H9 (cell line): Measurements from ENCODE around the gene WDR77. TPM values are rescaled to one million over a fixed set of nuclear protein-coding genes. Genes with fewer than 3 reads are reported as not detected.

Source experiments
- DNase-seq: peaks from one replicate; pipeline ENCODE4 v3.0.0-alpha.2; 2017
- H2AFZ ChIP-seq: one replicate; pipeline ENCODE4 v1.6.1; 2013; ENCODE audit warnings: mild to moderate bottlenecking, low read length, control low read depth, moderate library complexity
- H2AK5ac ChIP-seq: 2 replicates; pipeline ENCODE4 v1.6.1; 2013; ENCODE audit warnings: low read length, control low read depth, mixed read lengths; ENCODE audit not compliant: insufficient read length
- H2BK120ac ChIP-seq: one replicate; pipeline ENCODE4 v1.6.1; 2013; ENCODE audit warnings: low read depth, mild to moderate bottlenecking, low read length, control low read depth, inconsistent platforms; ENCODE audit not compliant: poor library complexity, severe bottlenecking
- H2BK12ac ChIP-seq: 2 replicates; pipeline ENCODE4 v1.6.1; 2013; ENCODE audit warnings: low read length, control low read depth, mixed read lengths, low read depth; ENCODE audit not compliant: insufficient read length
- H2BK15ac ChIP-seq: 2 replicates; pipeline ENCODE4 v1.6.1; 2013; ENCODE audit warnings: low read depth, low read length, control low read depth
- H2BK20ac ChIP-seq: one replicate; pipeline ENCODE4 v1.6.1; 2013; ENCODE audit warnings: low read depth, mild to moderate bottlenecking, low read length, control low read depth, inconsistent platforms; ENCODE audit not compliant: poor library complexity, severe bottlenecking
- H2BK5ac ChIP-seq: 2 replicates; pipeline ENCODE4 v1.6.1; 2013; ENCODE audit warnings: low read length, control low read depth, mixed read lengths; ENCODE audit not compliant: insufficient read length
- H3K14ac ChIP-seq: 2 replicates; pipeline ENCODE4 v1.6.1; 2013; ENCODE audit warnings: low read length, control low read depth; ENCODE audit not compliant: insufficient read depth
- H3K18ac ChIP-seq: 2 replicates; pipeline ENCODE4 v1.6.1; 2013; ENCODE audit warnings: low read depth, mild to moderate bottlenecking, mixed read lengths, low read length, control low read depth; ENCODE audit not compliant: insufficient read length
- H3K23ac ChIP-seq: 2 replicates; pipeline ENCODE4 v1.6.1; 2013; ENCODE audit warnings: low read length, control low read depth, mixed read lengths, low read depth; ENCODE audit not compliant: insufficient read length
- H3K23me2 ChIP-seq: 2 replicates; pipeline ENCODE4 v1.6.1; 2013; ENCODE audit warnings: low read depth, mild to moderate bottlenecking, mixed read lengths, low read length, control low read depth; ENCODE audit not compliant: insufficient read length, poor library complexity, severe bottlenecking
- H3K27ac ChIP-seq: 2 replicates; pipeline ENCODE4 v1.5.1; 2013; ENCODE audit warnings: low read length, control low read depth, mixed read lengths, low read depth; ENCODE audit not compliant: insufficient read length
- H3K27me3 ChIP-seq: 2 replicates; pipeline ENCODE4 v1.6.1; 2013; ENCODE audit warnings: low read length, control low read depth, inconsistent platforms; ENCODE audit not compliant: insufficient read depth
- H3K4ac ChIP-seq: 2 replicates; pipeline ENCODE4 v1.6.1; 2013; ENCODE audit warnings: low read depth, mild to moderate bottlenecking, control low read depth, inconsistent platforms, low read length, moderate library complexity
- H3K4me1 ChIP-seq: 2 replicates; pipeline ENCODE4 v1.6.1; 2013; ENCODE audit warnings: low read length, control low read depth, inconsistent platforms; ENCODE audit not compliant: insufficient read depth
- H3K4me2 ChIP-seq: 2 replicates; pipeline ENCODE4 v1.6.1; 2013; ENCODE audit warnings: low read length, control low read depth, mixed read lengths; ENCODE audit not compliant: insufficient read length, insufficient read depth
- H3K56ac ChIP-seq: 2 replicates; pipeline ENCODE4 v1.6.1; 2013; ENCODE audit warnings: low read depth, mild to moderate bottlenecking, mixed read lengths, low read length, control low read depth; ENCODE audit not compliant: insufficient read length
- H3K79me1 ChIP-seq: 2 replicates; pipeline ENCODE4 v1.6.1; 2013; ENCODE audit warnings: low read depth, mild to moderate bottlenecking, moderate library complexity, low read length, control low read depth, inconsistent platforms; ENCODE audit not compliant: insufficient read depth, poor library complexity, severe bottlenecking
- H3K79me2 ChIP-seq: 2 replicates; pipeline ENCODE4 v1.6.1; 2013; ENCODE audit warnings: low read length, control low read depth, inconsistent platforms; ENCODE audit not compliant: insufficient read depth
- H3K9ac ChIP-seq: 2 replicates; pipeline ENCODE4 v1.6.1; 2013; ENCODE audit warnings: low read length, control low read depth, mixed read lengths; ENCODE audit not compliant: insufficient read length; ENCODE audit errors: extremely low read depth
- H3K9me3 ChIP-seq: one replicate; pipeline ENCODE4 v1.6.1; 2013; ENCODE audit warnings: low read depth, low read length, inconsistent platforms; ENCODE audit not compliant: control insufficient read depth
- H3T11ph ChIP-seq: one replicate; pipeline ENCODE4 v1.6.1; 2013; ENCODE audit warnings: mild to moderate bottlenecking, low read length, control low read depth, inconsistent platforms
- H4K20me1 ChIP-seq: one replicate; pipeline ENCODE4 v1.6.1; 2013; ENCODE audit not compliant: control insufficient read depth, insufficient read length, insufficient read depth
- H4K5ac ChIP-seq: 2 replicates; pipeline ENCODE4 v1.6.1; 2013; ENCODE audit warnings: low read depth, mild to moderate bottlenecking, mixed read lengths, low read length, control low read depth; ENCODE audit not compliant: insufficient read length
- H4K8ac ChIP-seq: replicated peaks from 2 replicates; pipeline ENCODE4 v1.6.1; 2013; ENCODE audit warnings: low read length, control low read depth, mixed read lengths, low read depth; ENCODE audit not compliant: insufficient read length
- H4K91ac ChIP-seq: 2 replicates; pipeline ENCODE4 v1.6.1; 2013; ENCODE audit warnings: low read depth, mild to moderate bottlenecking, moderate library complexity, mixed read lengths, low read length, control low read depth; ENCODE audit not compliant: insufficient read length
- H3K27ac Mint-ChIP-seq, 3 experiments: 2 replicates in 2 of 3; 3 replicates in 1 of 3; pipeline ENCODE4 v1.8.0; 2020 to 2021; ENCODE audit warnings: mixed read lengths in 3 of 3, mild to moderate bottlenecking in 1 of 3, moderate library complexity in 1 of 3
- H3K27me3 Mint-ChIP-seq: 2 replicates; pipeline ENCODE4 v1.8.0; 2021; ENCODE audit warnings: low read depth, mild to moderate bottlenecking, moderate library complexity, mixed read lengths
- H3K36me3 Mint-ChIP-seq, 3 experiments: 2 replicates in 2 of 3; 3 replicates in 1 of 3; pipeline ENCODE4 v1.8.0; 2020 to 2021; ENCODE audit warnings: low read depth in 3 of 3, mixed read lengths in 3 of 3; ENCODE audit not compliant: insufficient read depth in 1 of 3
- H3K4me1 Mint-ChIP-seq, 2 experiments: 2 replicates each; pipeline ENCODE4 v1.8.0; 2020; ENCODE audit warnings: mixed read lengths in 2 of 2
- H3K4me3 Mint-ChIP-seq, 2 experiments: 2 replicates in 1 of 2; 3 replicates in 1 of 2; pipeline ENCODE4 v1.8.0; 2020 to 2021; ENCODE audit warnings: mild to moderate bottlenecking in 2 of 2, mixed read lengths in 2 of 2, moderate library complexity in 1 of 2
- H3K9me3 Mint-ChIP-seq, 2 experiments: 2 replicates in 1 of 2; 3 replicates in 1 of 2; pipeline ENCODE4 v1.8.0; 2020; ENCODE audit warnings: mild to moderate bottlenecking in 2 of 2, mixed read lengths in 2 of 2, moderate library complexity in 1 of 2
- CTCF ChIP-seq: fragments of 200-600 bp; sonication (generic); conservative IDR thresholded peaks from 3 replicates; pipeline ENCODE4 v1.8.0; 2021; ENCODE audit warnings: antibody characterized with exemption, mild to moderate bottlenecking
- WGBS: extraction: QIAGEN DNeasy Blood & Tissue Kit; methylation state at CpG from one replicate; pipeline ENCODE4 v1.1.7; 2013; ENCODE audit warnings: missing lambda C conversion rate, low lambda C conversion rate, mixed read lengths; ENCODE audit not compliant: insufficient read length; ENCODE audit errors: extremely low coverage; 5-methylcytosine and 5-hydroxymethylcytosine counted together
- total RNA-seq: library from RNA; stranded (reverse); gene quantifications from 2 replicates; pipeline ENCODE4 v1.2.1, GENCODE V29; 2021

WDR77 gene
- total RNA-seq, 1 experiment from 2014 or later: 70.9 TPM

DNA sequence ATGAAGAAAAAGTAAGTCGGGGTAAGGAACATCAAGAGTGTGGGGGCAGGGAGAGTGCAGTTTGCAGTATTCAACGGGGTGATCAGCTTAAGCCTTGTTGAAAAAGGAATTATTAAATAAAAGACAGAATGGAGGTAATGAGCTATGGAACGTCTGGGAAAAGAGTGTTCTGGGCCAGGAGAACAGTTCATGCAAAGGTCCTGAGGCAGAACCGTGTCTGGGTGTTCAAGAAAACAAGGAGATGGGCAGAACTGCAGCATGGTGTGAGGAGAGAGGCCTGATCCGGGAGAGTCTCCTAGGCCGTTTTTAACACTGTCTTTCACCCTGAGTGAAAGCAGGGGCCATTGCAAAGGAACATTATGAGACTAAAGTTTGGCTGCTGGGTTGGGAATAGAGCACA lies 41.8 kb downstream of the WDR77 start:
- Histone ChIP-seq H3K23ac (no peak overlapping the region), H3K9ac (no peak overlapping the region), H3K4me1 (no peaks in the 10 kb centered on the region), H3K4me2 (no peak overlapping the region), H2BK120ac (no peak overlapping the region), H2AK5ac (no peak overlapping the region), H3K14ac (no peak overlapping the region), H4K8ac (no peak overlapping the region), H3K56ac (no peak overlapping the region), H2BK12ac (no peak overlapping the region), H4K5ac (no peak overlapping the region), H2BK20ac (no peak overlapping the region), H4K91ac (no peak overlapping the region), H2AFZ (no peak overlapping the region), H2BK15ac (no peak overlapping the region), H3K27ac (no peak overlapping the region), H3K18ac (no peak overlapping the region), H4K20me1 (no peaks in the 10 kb centered on the region), H3K79me1 (no peaks in the 10 kb centered on the region), H3K4ac (no peak overlapping the region), H3K9me3 (no peaks in the 10 kb centered on the region), H3T11ph (no peak overlapping the region), H3K79me2 (no peaks in the 10 kb centered on the region), H3K27me3 (no peaks in the 10 kb centered on the region), H2BK5ac (no peak overlapping the region), H3K23me2 (no peaks in the 10 kb centered on the region)
- Mint-ChIP-seq H3K9me3 (no peaks in the 10 kb centered on the region), H3K4me3 (no peak overlapping the region), H3K36me3 (no peaks in the 10 kb centered on the region), H3K27ac (no peak overlapping the region), H3K4me1 (peaks cover 2 to 3% of the 10 kb centered on the region in 2 experiments; a peak in 2 of 4 replicates), H3K27me3 (peaks cover 3% of the 10 kb centered on the region)
- TF ChIP-seq CTCF: no peak
- WGBS: no CpG with 5 or more reads among the region's 6 CpGs
- no peak for DNase-seq
